ENCODE results near the gene TPSD1. TPM values are rescaled to one million over a fixed set of nuclear protein-coding genes. Genes with fewer than 3 reads are reported as not detected.
"Not testable (repeated sequence)": the region's sequence is repeated elsewhere in the genome, so short reads cannot be mapped to it uniquely, and the experiment has no call there.

Gene TPSD1
- total RNA-seq (2021), result 0.31 to 1.5 TPM (median 0.94 TPM) in 3 replicates
- percentile 8 among the genes with signal in this experiment for Bru-seq, nascent RNA
- long read RNA-seq, experiment 1, result 0 reads
- long read RNA-seq, experiment 2, result 0 reads
- long read RNA-seq, experiment 3, result 0 reads

DNA sequence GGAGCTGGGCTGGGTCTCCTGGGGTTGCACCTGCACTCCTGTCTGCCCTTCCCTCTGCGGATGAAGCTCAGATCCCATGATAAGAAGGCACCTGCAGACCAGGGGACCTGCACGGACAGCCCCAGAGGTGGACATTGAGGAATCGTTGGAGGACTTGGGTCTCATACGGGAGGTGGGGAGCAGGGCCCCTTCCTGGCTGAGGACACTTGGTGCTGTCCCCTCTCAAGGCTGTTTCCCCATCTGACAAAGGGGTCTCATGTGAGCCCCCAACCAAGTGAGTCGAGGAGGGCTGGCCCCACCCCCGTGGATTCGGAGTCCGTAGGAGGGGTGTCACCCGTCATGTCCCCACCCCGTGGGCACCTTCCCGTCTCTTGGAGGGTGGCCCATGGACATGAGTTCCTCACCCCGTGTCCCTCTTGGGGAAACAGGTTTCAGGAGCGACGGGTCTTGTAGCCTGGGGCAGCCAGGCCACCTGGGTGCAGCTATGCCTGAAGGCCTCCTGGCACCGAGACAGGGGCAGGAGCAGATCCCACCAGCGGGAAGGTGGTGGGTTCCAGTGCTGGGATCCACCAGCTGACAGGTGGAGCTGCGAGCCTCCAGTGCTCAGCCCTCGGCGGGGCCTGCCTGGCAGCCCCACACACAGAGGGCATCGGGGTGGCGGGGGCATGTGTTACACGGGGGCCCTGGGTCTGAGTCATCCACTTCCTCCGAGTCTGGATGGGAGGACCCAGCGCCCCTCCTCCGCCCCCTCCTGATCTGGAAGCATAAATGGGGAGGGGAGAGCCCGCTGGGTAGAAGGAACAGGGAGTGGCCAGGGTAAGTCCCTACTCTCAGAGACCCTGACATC is at the start of gene TPSD1:
TPSD1 (plus strand) TSS at position 794 of the 847 bp plus-strand sequence. CDS start 212 bp downstream, outside the sequence.
- CTCF ChIA-PET, result interaction anchor here (0.9 kb wide), 1 partner anchor 45 kb away, joined by 3 read pairs; no protein-coding TSS in a partner anchor
- H3K36me3 Mint-ChIP-seq; DNase-seq (ENCODE audit: low spot score); H3K4me1 Mint-ChIP-seq; H3K9me3 Mint-ChIP-seq; H3K27ac Mint-ChIP-seq; ATAC-seq; H3K4me3 Mint-ChIP-seq; POLR2A ChIA-PET: not testable (repeated sequence)
- peaks cover 25% of the 10 kb centered on the region for H3K27me3 Mint-ChIP-seq (ENCODE audit: low read depth)

DNA sequence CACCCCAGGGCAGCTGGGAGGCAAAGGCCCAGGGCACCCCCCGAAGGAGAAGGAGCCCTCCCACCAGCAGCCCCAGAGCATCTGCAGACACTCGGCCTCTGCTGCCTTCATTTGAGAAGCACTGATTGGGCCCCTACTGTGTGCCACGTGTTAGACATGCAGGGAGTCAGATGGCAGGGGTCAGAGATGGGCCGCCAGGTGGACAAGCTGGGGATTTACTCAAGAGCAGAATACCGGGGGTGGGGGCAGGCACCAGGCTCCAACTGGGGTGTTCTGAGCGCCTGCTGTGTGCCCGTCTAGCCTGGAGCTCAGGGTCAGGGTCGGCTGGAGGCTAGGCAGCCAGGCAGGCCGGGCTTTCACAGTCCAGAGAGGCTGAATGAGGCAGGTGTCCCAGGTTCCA is 49.5 kb upstream of the TPSD1 start:
- DNase-seq (ENCODE audit: low spot score), result no peak
- Mint-ChIP-seq H3K36me3 (peaks cover 6% of the 10 kb centered on the region; the same call in 1 of the 2 replicates), H3K27ac (no peak overlapping the region), H3K4me1 (no peaks in the 10 kb centered on the region), H3K4me3 (no peak overlapping the region), H3K9me3 (no peaks in the 10 kb centered on the region), H3K27me3 (ENCODE audit: low read depth) (no peaks in the 10 kb centered on the region)
- TF ChIP-seq FOXK1 (CRISPR knock-in tag; IDR thresholded peaks at IDR 0.05) (no peak), MXD4 (CRISPR knock-in tag; IDR thresholded peaks at IDR 0.05; ENCODE audit: borderline replicate concordance) (no peak), TEAD4 (CRISPR knock-in tag; IDR thresholded peaks at IDR 0.05) (no peak)
- peak; percentile 47 for ATAC-seq
- ChIA-PET POLR2A (interaction anchor here (0.5 to 0.6 kb wide), 2 partner anchors 71 to 757 kb away, joined by 3 to 7 read pairs; no protein-coding TSS in a partner anchor), CTCF (interaction anchor here (0.6 to 0.9 kb wide), 2 partner anchors 12 to 120 kb away, joined by 3 to 4 read pairs; no protein-coding TSS in a partner anchor)

DNA sequence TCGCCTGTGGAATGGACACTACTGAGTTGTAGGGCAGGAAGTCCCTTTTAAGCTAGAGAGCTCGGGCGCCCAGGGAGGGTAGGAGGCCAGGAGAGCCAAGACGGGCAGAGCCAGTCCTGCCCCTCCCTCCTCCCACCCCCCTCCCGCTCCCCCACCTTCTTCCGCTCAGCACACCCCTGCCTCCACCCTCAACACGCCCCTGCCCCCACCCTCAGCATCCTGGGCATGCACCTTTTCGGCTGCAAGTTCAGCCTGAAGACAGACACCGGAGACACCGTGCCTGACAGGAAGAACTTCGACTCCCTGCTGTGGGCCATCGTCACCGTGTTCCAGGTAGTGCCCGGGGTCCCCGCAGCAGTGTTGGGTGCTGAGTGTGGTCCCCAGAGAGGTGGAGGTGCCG is 49.1 kb upstream of the TPSD1 start:
- H3K4me1 Mint-ChIP-seq, result no peaks in the 10 kb centered on the region
- H3K36me3 Mint-ChIP-seq, result 0 out of 2 replicates have a peak, but pooled peaks cover 3% of the 10 kb centered on the region
- no peak for DNase-seq (ENCODE audit: low spot score)
- CTCF ChIA-PET, result no interaction called here
- H3K27me3 Mint-ChIP-seq (ENCODE audit: low read depth), result no peaks in the 10 kb centered on the region
- TF ChIP-seq, protein P1, sequence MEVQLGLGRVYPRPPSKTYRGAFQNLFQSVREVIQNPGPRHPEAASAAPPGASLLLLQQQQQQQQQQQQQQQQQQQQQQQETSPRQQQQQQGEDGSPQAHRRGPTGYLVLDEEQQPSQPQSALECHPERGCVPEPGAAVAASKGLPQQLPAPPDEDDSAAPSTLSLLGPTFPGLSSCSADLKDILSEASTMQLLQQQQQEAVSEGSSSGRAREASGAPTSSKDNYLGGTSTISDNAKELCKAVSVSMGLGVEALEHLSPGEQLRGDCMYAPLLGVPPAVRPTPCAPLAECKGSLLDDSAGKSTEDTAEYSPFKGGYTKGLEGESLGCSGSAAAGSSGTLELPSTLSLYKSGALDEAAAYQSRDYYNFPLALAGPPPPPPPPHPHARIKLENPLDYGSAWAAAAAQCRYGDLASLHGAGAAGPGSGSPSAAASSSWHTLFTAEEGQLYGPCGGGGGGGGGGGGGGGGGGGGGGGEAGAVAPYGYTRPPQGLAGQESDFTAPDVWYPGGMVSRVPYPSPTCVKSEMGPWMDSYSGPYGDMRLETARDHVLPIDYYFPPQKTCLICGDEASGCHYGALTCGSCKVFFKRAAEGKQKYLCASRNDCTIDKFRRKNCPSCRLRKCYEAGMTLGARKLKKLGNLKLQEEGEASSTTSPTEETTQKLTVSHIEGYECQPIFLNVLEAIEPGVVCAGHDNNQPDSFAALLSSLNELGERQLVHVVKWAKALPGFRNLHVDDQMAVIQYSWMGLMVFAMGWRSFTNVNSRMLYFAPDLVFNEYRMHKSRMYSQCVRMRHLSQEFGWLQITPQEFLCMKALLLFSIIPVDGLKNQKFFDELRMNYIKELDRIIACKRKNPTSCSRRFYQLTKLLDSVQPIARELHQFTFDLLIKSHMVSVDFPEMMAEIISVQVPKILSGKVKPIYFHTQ (CRISPR knock-in tag; IDR thresholded peaks at IDR 0.05), result no peak
- no peak for TF ChIP-seq FOXJ3 (CRISPR knock-in tag; IDR thresholded peaks at IDR 0.05; ENCODE audit: borderline replicate concordance)
- TF ChIP-seq, protein P2, sequence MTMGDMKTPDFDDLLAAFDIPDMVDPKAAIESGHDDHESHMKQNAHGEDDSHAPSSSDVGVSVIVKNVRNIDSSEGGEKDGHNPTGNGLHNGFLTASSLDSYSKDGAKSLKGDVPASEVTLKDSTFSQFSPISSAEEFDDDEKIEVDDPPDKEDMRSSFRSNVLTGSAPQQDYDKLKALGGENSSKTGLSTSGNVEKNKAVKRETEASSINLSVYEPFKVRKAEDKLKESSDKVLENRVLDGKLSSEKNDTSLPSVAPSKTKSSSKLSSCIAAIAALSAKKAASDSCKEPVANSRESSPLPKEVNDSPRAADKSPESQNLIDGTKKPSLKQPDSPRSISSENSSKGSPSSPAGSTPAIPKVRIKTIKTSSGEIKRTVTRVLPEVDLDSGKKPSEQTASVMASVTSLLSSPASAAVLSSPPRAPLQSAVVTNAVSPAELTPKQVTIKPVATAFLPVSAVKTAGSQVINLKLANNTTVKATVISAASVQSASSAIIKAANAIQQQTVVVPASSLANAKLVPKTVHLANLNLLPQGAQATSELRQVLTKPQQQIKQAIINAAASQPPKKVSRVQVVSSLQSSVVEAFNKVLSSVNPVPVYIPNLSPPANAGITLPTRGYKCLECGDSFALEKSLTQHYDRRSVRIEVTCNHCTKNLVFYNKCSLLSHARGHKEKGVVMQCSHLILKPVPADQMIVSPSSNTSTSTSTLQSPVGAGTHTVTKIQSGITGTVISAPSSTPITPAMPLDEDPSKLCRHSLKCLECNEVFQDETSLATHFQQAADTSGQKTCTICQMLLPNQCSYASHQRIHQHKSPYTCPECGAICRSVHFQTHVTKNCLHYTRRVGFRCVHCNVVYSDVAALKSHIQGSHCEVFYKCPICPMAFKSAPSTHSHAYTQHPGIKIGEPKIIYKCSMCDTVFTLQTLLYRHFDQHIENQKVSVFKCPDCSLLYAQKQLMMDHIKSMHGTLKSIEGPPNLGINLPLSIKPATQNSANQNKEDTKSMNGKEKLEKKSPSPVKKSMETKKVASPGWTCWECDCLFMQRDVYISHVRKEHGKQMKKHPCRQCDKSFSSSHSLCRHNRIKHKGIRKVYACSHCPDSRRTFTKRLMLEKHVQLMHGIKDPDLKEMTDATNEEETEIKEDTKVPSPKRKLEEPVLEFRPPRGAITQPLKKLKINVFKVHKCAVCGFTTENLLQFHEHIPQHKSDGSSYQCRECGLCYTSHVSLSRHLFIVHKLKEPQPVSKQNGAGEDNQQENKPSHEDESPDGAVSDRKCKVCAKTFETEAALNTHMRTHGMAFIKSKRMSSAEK (CRISPR knock-in tag; IDR thresholded peaks at IDR 0.05; ENCODE audit: borderline replicate concordance), result no peak
- H3K4me3 Mint-ChIP-seq, result no peak overlapping the region
- no peaks in the 10 kb centered on the region for H3K9me3 Mint-ChIP-seq
- no peak overlapping the region for H3K27ac Mint-ChIP-seq
- POLR2A ChIA-PET, result no interaction called here
- no peak for ATAC-seq

DNA sequence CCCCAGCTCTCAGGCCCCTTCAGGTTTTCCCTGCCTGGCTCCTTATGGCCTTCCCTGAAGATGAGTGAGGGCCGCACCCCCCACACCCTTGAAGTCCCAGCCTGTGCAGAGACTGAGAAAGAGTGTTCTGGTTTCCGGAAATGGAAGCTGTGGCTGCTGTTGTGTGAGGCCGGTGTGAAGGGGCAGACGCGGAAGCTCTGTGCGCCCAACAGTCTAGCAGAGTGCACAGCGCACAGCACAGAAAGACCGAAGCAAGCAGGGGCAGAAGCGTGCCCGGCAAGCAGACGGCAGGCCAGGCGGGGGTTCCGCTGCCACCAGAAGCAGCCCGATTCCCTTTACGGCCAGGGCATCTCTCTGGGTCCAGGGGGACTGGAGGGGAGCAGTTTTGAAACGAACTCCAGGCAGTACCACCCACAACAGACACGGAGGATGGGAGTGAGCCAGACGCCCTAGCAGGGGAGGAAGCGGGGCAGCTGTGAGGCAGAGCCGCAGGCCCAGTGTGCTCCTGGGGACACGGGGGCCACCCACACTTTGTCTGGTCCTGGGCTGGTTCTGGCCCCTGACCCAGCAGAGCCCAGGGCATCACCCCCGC is 47.5 kb upstream of the TPSD1 start:
- H3K36me3 Mint-ChIP-seq, result 0 out of 2 replicates have a peak, but pooled peaks cover 3% of the 10 kb centered on the region
- POLR2A ChIA-PET, result no interaction called here
- H3K4me3 Mint-ChIP-seq, result no peak overlapping the region
- H3K4me1 Mint-ChIP-seq, result no peaks in the 10 kb centered on the region
- TF ChIP-seq, protein P3, sequence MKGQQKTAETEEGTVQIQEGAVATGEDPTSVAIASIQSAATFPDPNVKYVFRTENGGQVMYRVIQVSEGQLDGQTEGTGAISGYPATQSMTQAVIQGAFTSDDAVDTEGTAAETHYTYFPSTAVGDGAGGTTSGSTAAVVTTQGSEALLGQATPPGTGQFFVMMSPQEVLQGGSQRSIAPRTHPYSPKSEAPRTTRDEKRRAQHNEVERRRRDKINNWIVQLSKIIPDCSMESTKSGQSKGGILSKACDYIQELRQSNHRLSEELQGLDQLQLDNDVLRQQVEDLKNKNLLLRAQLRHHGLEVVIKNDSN (CRISPR knock-in tag; IDR thresholded peaks at IDR 0.05), result no peak
- TF ChIP-seq, protein P1 (CRISPR knock-in tag; IDR thresholded peaks at IDR 0.05), result no peak
- no peak for TF ChIP-seq CREB1 (CRISPR knock-in tag; IDR thresholded peaks at IDR 0.05)
- no peak for TF ChIP-seq ZNF232 (CRISPR knock-in tag; IDR thresholded peaks at IDR 0.05)
- TF ChIP-seq NR1H2 (CRISPR knock-in tag; IDR thresholded peaks at IDR 0.05), result no peak
- TF ChIP-seq FOXP1 (CRISPR knock-in tag; IDR thresholded peaks at IDR 0.05; ENCODE audit: borderline replicate concordance), result no peak
- no peaks in the 10 kb centered on the region for H3K9me3 Mint-ChIP-seq
- CTCF ChIA-PET, result no interaction called here
- H3K27me3 Mint-ChIP-seq (ENCODE audit: low read depth), result no peaks in the 10 kb centered on the region
- ATAC-seq (no peak), DNase-seq (ENCODE audit: low spot score) (no peak)
- H3K27ac Mint-ChIP-seq, result no peak overlapping the region

All from WTC11 (cell line).